Naive thymus-derived CD4-positive, alpha-beta T cell (primary cell): ENCODE data around the gene DUSP10. TPM values are rescaled to one million over a fixed set of nuclear protein-coding genes. Genes with fewer than 3 reads are reported as not detected.

ENCODE experiments used
- ATAC-seq: fragments of 150-1000 bp; cut with Tn5 transposase; 2 replicates; pipeline ENCODE4 v1.10.0; 2021; ENCODE audit warnings: mild to moderate bottlenecking, moderate library complexity
- CTCF ChIA-PET: fragments of 350-600 bp; sonication (Branson Sonifier 250); formaldehyde crosslinking; loops from one replicate; lab custom pipeline; 2021; ENCODE audit warnings: antibody characterized with exemption; lab: Charles Lee
- POLR2A ChIA-PET: fragments of 350-600 bp; sonication (Branson Sonifier 250); formaldehyde crosslinking; loops from one replicate; lab custom pipeline; 2021; ENCODE audit warnings: antibody characterized with exemption, inconsistent platforms; lab: Charles Lee
- DNase-seq, 9 donors: peaks; one replicate each; pipeline versions ENCODE4 v3.0.0 to v3.0.0-alpha.2; 2020 to 2022; ENCODE audit warnings: mixed read lengths in 1 of 9
- H3K27ac ChIP-seq: one replicate; pipeline ENCODE4 v1.7.0; 2013; ENCODE audit warnings: mild to moderate bottlenecking, low read depth, low read length, moderate library complexity
- H3K27me3 ChIP-seq, 2 donors: one replicate each; pipeline ENCODE4 v1.7.0; 2013; ENCODE audit warnings: low read length in 2 of 2, mild to moderate bottlenecking in 2 of 2, moderate library complexity in 2 of 2; ENCODE audit not compliant: control insufficient read depth in 2 of 2, insufficient read depth in 2 of 2
- H3K36me3 ChIP-seq, 3 experiments: 1 replicate in 2 of 3; 2 replicates in 1 of 3; pipeline ENCODE4 v1.7.0; 2013; ENCODE audit warnings: low read length in 3 of 3, mild to moderate bottlenecking in 3 of 3, moderate library complexity in 1 of 3; ENCODE audit not compliant: insufficient read depth in 3 of 3, control insufficient read depth in 2 of 3
- H3K4me1 ChIP-seq, 2 donors: one replicate each; pipeline ENCODE4 v1.7.0; 2013; ENCODE audit warnings: low read length in 2 of 2, mild to moderate bottlenecking in 2 of 2, moderate library complexity in 1 of 2; ENCODE audit not compliant: control insufficient read depth in 2 of 2, insufficient read depth in 2 of 2
- H3K4me3 ChIP-seq: 2 replicates; pipeline ENCODE4 v1.7.0; 2013; ENCODE audit warnings: mild to moderate bottlenecking, low read length
- H3K9me3 ChIP-seq, 3 experiments: 1 replicate in 2 of 3; 2 replicates in 1 of 3; pipeline ENCODE4 v1.7.0; 2013; ENCODE audit warnings: low read length in 3 of 3; ENCODE audit not compliant: control insufficient read depth in 2 of 3
- H3K27ac Mint-ChIP-seq, 9 donors: one replicate each; pipeline ENCODE4 v1.8.0; 2020 to 2022; ENCODE audit warnings: mixed read lengths in 9 of 9, mild to moderate bottlenecking in 8 of 9, moderate library complexity in 5 of 9, inconsistent platforms in 2 of 9
- H3K27me3 Mint-ChIP-seq, 5 donors: one replicate each; pipeline ENCODE4 v1.8.0; 2021 to 2022; ENCODE audit warnings: mixed read lengths in 5 of 5, mild to moderate bottlenecking in 1 of 5
- H3K36me3 Mint-ChIP-seq, 5 donors: one replicate each; pipeline ENCODE4 v1.8.0; 2020 to 2022; ENCODE audit warnings: mixed read lengths in 5 of 5, mild to moderate bottlenecking in 3 of 5, inconsistent platforms in 1 of 5
- H3K4me1 Mint-ChIP-seq, 7 donors: one replicate each; pipeline ENCODE4 v1.8.0; 2020 to 2022; ENCODE audit warnings: mixed read lengths in 7 of 7, mild to moderate bottlenecking in 3 of 7, inconsistent platforms in 1 of 7
- H3K4me3 Mint-ChIP-seq, 10 donors: one replicate each; pipeline ENCODE4 v1.8.0; 2020 to 2022; ENCODE audit warnings: mild to moderate bottlenecking in 10 of 10, mixed read lengths in 10 of 10, moderate library complexity in 6 of 10, inconsistent platforms in 2 of 10
- H3K9me3 Mint-ChIP-seq, 11 donors: one replicate each; pipeline ENCODE4 v1.8.0; 2020 to 2022; ENCODE audit warnings: mixed read lengths in 11 of 11, mild to moderate bottlenecking in 4 of 11, inconsistent platforms in 1 of 11, moderate library complexity in 1 of 11
- intact Hi-C, 2 donors: fragments of 100-400 bp; cut with micrococcal nuclease; formaldehyde crosslinking; loops; one replicate each; pipeline ENCODE4 v1.15.1; 2023
- polyA plus RNA-seq, 2 donors: library from polyadenylated mRNA; unstranded; fragments of 300-500 nt; fragmentation: Illumina TruSeq; gene quantifications; one replicate each; pipeline ENCODE4 v1.2.3, GENCODE V29; 2021
- total RNA-seq, 6 experiments: library from RNA in 5 of 6; stranded (reverse) in 5 of 6; gene quantifications; 1 replicate in 5 of 6; 2 replicates in 1 of 6; pipeline ENCODE4 v1.2.3 and lab custom pipeline; 2021 to 2026

The DUSP10 gene
- total and polyA plus RNA-seq, 7 experiments from 2014 or later = 2.5 to 60.6 (median 3.7) TPM

DNA sequence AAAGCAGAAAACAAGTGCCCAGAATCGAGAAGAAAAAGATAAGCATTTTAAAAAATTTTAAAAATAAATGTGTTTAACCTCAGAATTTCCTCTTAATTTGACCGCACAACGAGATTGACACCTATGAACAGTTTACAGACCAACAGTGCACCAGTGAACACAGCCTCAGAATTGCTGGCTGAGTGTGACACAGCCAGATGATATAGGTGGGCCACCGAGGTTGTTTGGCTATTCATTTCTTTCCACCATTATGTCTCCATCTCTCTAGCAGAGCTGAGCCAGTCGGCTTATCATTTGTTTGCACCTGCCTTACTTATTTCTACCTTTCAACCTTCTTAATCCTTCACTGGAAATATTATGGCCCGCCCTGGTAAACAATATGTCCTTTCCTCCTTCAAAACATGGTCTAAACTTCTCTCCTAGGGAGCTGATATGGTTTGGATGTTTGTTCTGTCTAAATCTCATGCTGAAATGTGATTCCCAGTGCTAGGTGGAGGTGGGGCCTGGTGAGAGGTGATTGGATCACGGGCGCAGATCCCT is 86.1 kb downstream of the DUSP10 start:
- H3K4me3 Mint-ChIP-seq = no peak overlapping the region
- POLR2A ChIA-PET = no interaction called here

More for the DNA sequence above, 86.1 kb downstream of the DUSP10 start:
- Histone ChIP-seq H3K9me3 (no peaks in the 10 kb centered on the region), H3K36me3 (no peaks in the 10 kb centered on the region), H3K27me3 (no peaks in the 10 kb centered on the region), H3K4me3 (no peak overlapping the region), H3K4me1 (no peaks in the 10 kb centered on the region), H3K27ac (no peak overlapping the region)
- peaks cover 0 to 2% (median 0%) of the 10 kb centered on the region in 5 donors for H3K36me3 Mint-ChIP-seq
- no peaks in the 10 kb centered on the region for H3K27me3 Mint-ChIP-seq
- intact Hi-C loops = no loop called here
- DNase-seq (no peak), ATAC-seq (no peak)
- H3K4me1 Mint-ChIP-seq = peaks cover 0 to 2% (median 0%) of the 10 kb centered on the region in 7 donors
- CTCF ChIA-PET = no interaction called here
- peaks cover 0 to 2% (median 0%) of the 10 kb centered on the region in 11 donors for H3K9me3 Mint-ChIP-seq
- no peak overlapping the region for H3K27ac Mint-ChIP-seq
